ENCODE data around the gene ADGRF3.
"Not testable (repeated sequence)": the region's sequence is repeated elsewhere in the genome, so short reads cannot be mapped to it uniquely, and the experiment has no call there.

ADGRF3 gene

GRCh38 chr2:26270373-26270772, 76.2 kb downstream of the ADGRF3 start:
- no peak for DNase-seq

DNA sequence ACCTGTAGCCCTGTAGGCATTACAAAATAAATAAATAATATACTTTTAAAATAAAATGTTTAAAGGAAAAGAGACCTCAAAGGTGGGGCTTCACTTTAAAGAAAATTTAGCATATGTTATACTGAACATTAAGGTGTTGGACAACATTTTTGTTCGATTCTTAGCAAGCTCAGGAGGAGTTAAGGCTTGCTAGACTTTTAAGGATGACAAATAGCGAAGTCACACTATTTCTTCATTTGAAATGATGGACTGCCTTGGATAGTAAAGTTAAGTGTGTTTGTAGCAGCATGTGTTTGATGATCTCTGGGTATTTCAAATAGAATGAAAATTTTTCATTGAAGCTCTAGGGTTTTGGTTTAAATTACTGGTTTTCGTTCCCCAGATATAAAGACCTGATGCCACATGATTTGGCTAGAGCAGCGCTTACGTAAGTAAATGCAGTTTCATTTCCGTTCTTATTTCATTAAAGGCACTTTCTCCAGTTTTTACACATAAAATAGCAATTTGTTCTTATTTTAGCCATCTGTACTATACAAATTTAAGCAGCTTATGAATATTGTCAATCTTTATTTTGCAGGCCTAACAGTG, 76.9 kb downstream of the ADGRF3 start:
- DNase-seq: no peak

GRCh38 chr2:26268670-26269385, 77.8 kb downstream of the ADGRF3 start:
- DNase-seq: not testable (repeated sequence)

DNA sequence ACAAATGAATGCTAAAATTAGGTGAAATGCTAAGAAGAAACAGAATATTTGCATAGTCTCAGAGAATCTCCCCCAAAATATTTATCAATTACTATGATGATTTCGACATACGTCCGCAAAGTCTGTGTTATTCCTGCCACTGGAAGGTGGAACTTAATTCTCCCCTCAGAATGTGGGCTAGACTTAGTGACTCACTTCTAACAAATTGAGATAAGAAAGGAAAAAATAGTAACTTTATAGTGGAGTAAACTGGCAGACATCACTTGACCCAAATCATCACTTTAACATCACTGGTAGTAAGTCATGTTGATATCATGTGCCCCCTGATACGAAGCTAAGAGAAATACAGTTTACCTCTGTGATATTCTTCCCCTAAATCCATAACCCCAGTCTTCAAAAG, 78.4 kb downstream of the ADGRF3 start:
- no peak for DNase-seq

GRCh38 chr2:26258836-26259235, 87.8 kb downstream of the ADGRF3 start:
- not testable (repeated sequence) for DNase-seq
